Spinal cord (tissue), 10 donors: ENCODE data around the gene KIF21B. TPM values are rescaled to one million over a fixed set of nuclear protein-coding genes. Genes with fewer than 3 reads are reported as not detected.

Experiments used
- DNase-seq, 6 donors: peaks; one replicate each; pipeline versions ENCODE4 v3.0.0 to v3.0.0-alpha.2; 2013 to 2015; ENCODE audit warnings: low spot score in 6 of 6, low read depth in 4 of 6
- H3K27ac ChIP-seq: one replicate; pipeline ENCODE4 v1.5.1; 2013; ENCODE audit warnings: low read depth, low read length, control low read depth
- H3K27me3 ChIP-seq: one replicate; pipeline ENCODE4 v1.6.1; 2013; ENCODE audit warnings: low read length; ENCODE audit not compliant: control insufficient read depth, insufficient read depth
- H3K36me3 ChIP-seq: one replicate; pipeline ENCODE4 v1.6.1; 2013; ENCODE audit warnings: low read length; ENCODE audit not compliant: control insufficient read depth, insufficient read depth
- H3K4me1 ChIP-seq: one replicate; pipeline ENCODE4 v1.6.1; 2013; ENCODE audit warnings: low read length; ENCODE audit not compliant: control insufficient read depth, insufficient read depth
- H3K4me3 ChIP-seq: one replicate; pipeline ENCODE4 v1.5.1; 2013; ENCODE audit warnings: low read depth, low read length, control low read depth
- H3K9me3 ChIP-seq: one replicate; pipeline ENCODE4 v1.6.1; 2013; ENCODE audit warnings: low read length; ENCODE audit not compliant: control insufficient read depth, insufficient read depth
- WGBS: methylation state at CpG from one replicate; pipeline ENCODE4 v1.1.5; 2013; ENCODE audit warnings: missing lambda C conversion rate; ENCODE audit not compliant: insufficient coverage; 5-methylcytosine and 5-hydroxymethylcytosine counted together
- polyA plus RNA-seq, 2 donors: library from polyadenylated mRNA; unstranded; fragments of 120-200 nt; gene quantifications; one replicate each; pipeline ENCODE4 v1.2.1, GENCODE V29; 2013; ENCODE audit not compliant: insufficient read length in 2 of 2
- total RNA-seq, 2 donors: library from RNA; depleted of rRNA in 1 of 2; stranded (reverse); fragments of 120-200 nt in 1 of 2; fragments of >200 nt in 1 of 2; gene quantifications; one replicate each; pipeline versions ENCODE4 v1.2.3 to v1.2.4, GENCODE V29; 2013 to 2014
- donor health status: healthy.

KIF21B gene
- total and polyA plus RNA-seq, 4 donors = 29.9 to 104 (median 70.1) TPM

DNA sequence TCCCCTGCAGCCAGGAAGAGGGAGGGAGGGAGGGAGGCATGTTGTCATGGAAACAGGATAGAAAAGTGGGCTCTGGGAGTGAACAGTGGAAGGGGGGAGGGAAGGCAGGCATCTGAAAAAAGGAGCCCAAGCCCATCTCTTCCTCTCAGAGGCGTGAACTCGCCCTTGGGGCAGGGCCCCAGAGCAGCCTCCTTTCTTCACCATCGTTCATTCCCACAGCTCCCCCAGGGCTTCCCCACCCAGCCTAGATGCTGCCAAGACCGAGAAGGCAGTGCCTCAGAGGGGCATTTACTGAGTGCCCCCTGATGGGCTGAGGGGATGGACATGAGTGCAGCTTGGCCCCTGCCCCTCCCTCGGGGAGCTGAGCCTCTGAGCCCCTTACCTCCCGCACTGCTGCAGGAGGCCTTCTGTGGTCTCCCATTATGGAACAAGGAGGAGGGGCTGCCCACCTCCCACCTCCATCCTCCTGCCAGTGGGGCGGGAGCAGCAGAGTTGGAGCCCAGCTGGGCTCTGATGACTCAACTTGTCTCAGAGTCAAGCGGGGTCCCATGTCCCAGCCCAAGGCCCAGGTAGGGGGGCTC is 39.1 kb upstream of the KIF21B start:
- H3K27ac ChIP-seq = no peak overlapping the region
- H3K27me3 ChIP-seq = no peaks in the 10 kb centered on the region
- DNase-seq = peak in 2 of 6 donors; percentile 42 to 69
- WGBS = 43% methylated on average over 3 of the region's 8 CpGs
- peaks cover 15% of the 10 kb centered on the region for H3K4me1 ChIP-seq
- H3K4me3 ChIP-seq = no peak overlapping the region
- no peaks in the 10 kb centered on the region for H3K36me3 ChIP-seq
- H3K9me3 ChIP-seq = no peaks in the 10 kb centered on the region

DNA sequence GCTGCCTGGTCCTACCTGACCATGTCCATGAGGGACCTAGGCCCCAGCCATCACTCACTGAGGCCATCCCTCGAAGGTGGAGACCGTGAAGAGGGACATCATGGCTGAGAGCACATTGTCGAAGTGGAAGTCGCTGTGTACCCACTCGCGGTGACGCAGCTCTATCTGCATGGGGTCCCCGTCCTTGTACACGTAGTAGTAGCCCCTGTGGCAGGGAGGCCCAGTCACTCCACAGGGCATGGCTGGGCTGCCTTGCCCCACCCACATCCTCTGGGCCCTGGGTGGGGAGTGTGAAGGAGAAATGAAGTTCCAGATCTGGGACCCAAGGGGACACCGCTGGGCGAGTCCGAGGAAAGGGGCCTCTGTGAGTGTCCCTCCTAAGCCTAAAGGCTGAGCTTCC is 38.4 kb upstream of the KIF21B start:
- Histone ChIP-seq H3K27me3 (no peaks in the 10 kb centered on the region), H3K9me3 (no peaks in the 10 kb centered on the region), H3K4me3 (no peak overlapping the region), H3K27ac (no peak overlapping the region), H3K4me1 (peaks cover 15% of the 10 kb centered on the region), H3K36me3 (no peaks in the 10 kb centered on the region)
- no peak for DNase-seq
- WGBS = 97% methylated on average over 11 of the region's 12 CpGs

GRCh38 chr1:201061049-201061448 is 37.5 kb upstream of the KIF21B start:
- WGBS = 100% methylated on average over 4 of the region's 4 CpGs
- Histone ChIP-seq H3K36me3 (no peaks in the 10 kb centered on the region), H3K27me3 (no peaks in the 10 kb centered on the region), H3K4me3 (no peak overlapping the region), H3K9me3 (no peaks in the 10 kb centered on the region), H3K27ac (no peak overlapping the region), H3K4me1 (peaks cover 17% of the 10 kb centered on the region)
- DNase-seq = no peak

- H3K9me3 ChIP-seq = no peaks in the 10 kb centered on the region
Measured at GRCh38 chr1:201060586-201060985, 37.1 kb upstream of the KIF21B start.

DNA sequence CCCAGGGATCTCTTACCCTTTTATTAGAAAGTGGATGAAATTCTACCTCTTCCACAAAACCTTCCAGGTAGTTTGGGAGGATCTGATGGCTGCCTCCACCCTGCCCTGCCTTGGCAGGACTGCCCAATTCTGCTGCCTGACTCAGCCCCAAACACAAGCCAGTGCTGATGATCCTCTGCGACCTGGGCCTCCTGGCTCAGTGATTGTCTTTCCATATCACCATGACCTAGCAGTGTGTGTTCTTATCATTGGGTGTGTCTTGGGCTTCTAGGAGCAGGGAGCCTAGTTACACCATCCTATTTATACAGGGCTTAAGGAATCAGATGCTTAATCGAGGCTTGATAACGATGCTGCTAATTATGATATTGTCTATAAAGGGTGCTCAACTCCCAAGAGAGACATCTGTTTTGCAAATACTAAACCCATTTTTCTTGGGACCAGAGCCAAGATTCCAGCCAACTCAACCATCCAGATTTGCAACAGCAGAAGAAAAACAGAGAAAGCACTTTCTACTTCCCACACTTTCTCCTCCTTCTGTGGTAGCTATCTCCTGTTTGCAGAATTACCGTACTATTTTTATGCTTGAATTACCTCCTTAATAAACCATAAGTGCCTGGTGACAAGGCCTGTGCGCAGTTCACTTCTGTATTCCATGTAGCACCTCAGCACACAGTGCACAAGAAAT is 36.5 kb upstream of the KIF21B start:
- H3K4me1 ChIP-seq = peaks cover 17% of the 10 kb centered on the region
- WGBS = 80% methylated on average over 2 of the region's 5 CpGs
- H3K9me3 ChIP-seq = no peaks in the 10 kb centered on the region
- no peak overlapping the region for H3K27ac ChIP-seq
- no peak overlapping the region for H3K4me3 ChIP-seq
- H3K36me3 ChIP-seq = no peaks in the 10 kb centered on the region
- peak in 2 of 6 donors; percentile 23 to 63 for DNase-seq
- no peaks in the 10 kb centered on the region for H3K27me3 ChIP-seq

More at GRCh38 chr1:201060586-201060985, 37.1 kb upstream of the KIF21B start:
- Histone ChIP-seq H3K4me3 (no peak overlapping the region), H3K27ac (no peak overlapping the region), H3K36me3 (no peaks in the 10 kb centered on the region), H3K4me1 (peaks cover 17% of the 10 kb centered on the region), H3K27me3 (no peaks in the 10 kb centered on the region)
- no peak for DNase-seq
- WGBS = 83% methylated on average over 2 of the region's 4 CpGs

DNA sequence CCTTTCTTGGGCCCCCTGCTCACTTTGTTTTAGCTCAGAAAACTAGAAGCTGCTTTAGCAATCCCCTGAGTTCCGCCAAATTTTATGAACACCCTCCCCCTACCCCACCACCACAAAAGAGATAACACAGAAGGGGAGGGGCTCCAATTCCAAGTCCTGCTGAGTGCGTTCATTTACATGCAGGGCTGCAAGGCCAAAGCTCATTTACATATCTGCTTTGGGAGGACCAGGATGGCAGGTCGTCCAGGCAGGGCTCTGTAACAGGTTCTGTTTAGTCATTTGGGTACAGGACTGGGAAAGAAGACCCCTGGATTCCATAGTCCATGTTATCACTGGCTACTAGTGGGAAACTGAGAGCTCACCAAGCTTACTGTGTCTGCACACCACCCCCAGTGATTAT is 35.9 kb upstream of the KIF21B start:
- DNase-seq = no peak
- no peak overlapping the region for H3K27ac ChIP-seq
- H3K27me3 ChIP-seq = no peaks in the 10 kb centered on the region
- H3K9me3 ChIP-seq = no peaks in the 10 kb centered on the region
- H3K4me1 ChIP-seq = peaks cover 18% of the 10 kb centered on the region
- H3K4me3 ChIP-seq = no peak overlapping the region
- no peaks in the 10 kb centered on the region for H3K36me3 ChIP-seq
- 56% methylated on average over 2 of the region's 3 CpGs for WGBS

DNA sequence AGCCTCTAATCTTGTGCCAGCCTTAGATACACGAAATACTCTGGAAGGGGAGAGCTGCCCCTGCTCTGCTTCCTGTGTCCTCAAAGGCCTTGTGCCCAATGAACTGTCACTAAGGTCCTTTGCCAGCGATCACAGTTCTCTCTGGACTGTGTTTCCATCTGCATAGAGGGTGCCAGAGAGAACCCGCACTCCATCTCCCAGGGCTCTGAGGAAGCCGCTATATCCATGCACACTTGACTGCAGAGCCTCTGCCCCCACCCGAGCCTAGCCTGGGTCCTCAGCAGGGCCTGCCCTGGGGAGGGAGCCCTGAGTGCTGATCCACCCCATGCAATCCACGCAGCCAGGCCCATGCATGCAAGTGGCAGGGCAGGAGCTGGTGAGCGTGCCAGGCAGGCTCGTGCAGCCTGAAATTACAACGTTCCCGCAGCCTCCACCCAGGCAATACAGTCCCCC is 30.6 kb upstream of the KIF21B start:
- Histone ChIP-seq H3K4me1 (peaks cover 21% of the 10 kb centered on the region), H3K9me3 (no peaks in the 10 kb centered on the region), H3K4me3 (no peak overlapping the region), H3K27ac (no peak overlapping the region), H3K27me3 (no peaks in the 10 kb centered on the region), H3K36me3 (no peaks in the 10 kb centered on the region)
- DNase-seq = peak in 2 of 6 donors; percentile 42 to 63
- 20% methylated on average over 5 of the region's 10 CpGs for WGBS

DNA sequence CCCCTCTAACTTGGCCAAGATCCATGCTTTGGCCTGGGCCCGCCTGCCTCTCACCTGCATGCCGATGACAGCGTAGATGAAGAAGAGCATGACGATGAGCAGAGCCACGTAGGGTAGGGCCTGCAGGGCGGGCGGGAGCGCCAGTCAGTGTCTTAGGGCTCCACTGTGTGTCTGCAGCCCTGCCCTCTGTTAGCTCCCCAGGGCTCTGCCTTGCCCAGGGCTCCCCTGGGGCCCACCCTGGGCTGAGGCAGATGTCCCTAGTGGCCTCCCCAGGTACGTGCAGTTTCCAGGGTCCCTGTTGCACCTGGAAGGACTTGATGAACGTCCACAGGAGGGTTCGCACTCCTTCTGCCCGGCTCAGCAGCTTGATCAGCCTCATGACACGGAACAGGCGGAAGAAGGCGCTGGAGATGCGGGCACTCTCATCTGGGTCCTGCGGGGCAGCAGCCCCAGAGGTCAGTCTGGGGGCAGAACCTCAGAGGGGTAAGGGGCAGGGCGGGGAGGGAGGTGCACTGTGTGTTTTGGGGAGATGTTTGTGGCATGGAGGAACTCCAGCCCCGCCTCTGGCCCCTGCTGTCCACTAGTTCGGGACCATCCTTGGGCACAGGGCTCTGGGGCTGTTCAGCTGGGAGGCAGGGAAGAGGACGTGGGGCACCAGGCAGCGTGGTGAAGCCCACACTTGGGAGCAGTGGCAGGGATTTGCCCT is 29.8 kb upstream of the KIF21B start:
- Histone ChIP-seq H3K9me3 (no peaks in the 10 kb centered on the region), H3K27ac (no peak overlapping the region), H3K36me3 (no peaks in the 10 kb centered on the region), H3K4me1 (peaks cover 21% of the 10 kb centered on the region), H3K4me3 (no peak overlapping the region), H3K27me3 (no peaks in the 10 kb centered on the region)
- 91% methylated on average over 22 of the region's 22 CpGs for WGBS
- no peak for DNase-seq

DNA sequence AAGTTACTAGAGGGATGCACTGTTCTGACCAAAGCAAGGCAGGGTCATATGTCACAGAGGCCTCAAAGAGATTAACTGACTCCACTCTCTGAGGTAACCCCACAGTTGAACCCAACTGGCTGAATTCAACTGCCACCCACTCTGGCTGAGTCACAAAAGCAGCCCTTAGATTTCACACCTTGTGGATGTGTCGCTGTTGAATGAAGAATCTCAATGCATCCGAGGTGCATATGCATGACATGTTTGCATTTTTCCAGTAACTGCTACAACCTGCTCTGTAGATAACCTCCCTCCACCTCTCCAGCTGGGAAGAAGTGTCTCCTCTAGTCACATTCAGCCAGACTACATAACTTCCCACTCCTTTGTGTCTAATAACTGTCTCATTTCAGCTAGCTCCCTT is 27.9 kb upstream of the KIF21B start:
- Histone ChIP-seq H3K27ac (no peak overlapping the region), H3K4me1 (peaks cover 21% of the 10 kb centered on the region), H3K4me3 (no peak overlapping the region), H3K9me3 (no peaks in the 10 kb centered on the region), H3K27me3 (no peaks in the 10 kb centered on the region), H3K36me3 (no peaks in the 10 kb centered on the region)
- 82% methylated on average over 2 of the region's 2 CpGs for WGBS
- no peak for DNase-seq
